ENCODE measurements around the gene NT5DC4.

Gene NT5DC4

DNA sequence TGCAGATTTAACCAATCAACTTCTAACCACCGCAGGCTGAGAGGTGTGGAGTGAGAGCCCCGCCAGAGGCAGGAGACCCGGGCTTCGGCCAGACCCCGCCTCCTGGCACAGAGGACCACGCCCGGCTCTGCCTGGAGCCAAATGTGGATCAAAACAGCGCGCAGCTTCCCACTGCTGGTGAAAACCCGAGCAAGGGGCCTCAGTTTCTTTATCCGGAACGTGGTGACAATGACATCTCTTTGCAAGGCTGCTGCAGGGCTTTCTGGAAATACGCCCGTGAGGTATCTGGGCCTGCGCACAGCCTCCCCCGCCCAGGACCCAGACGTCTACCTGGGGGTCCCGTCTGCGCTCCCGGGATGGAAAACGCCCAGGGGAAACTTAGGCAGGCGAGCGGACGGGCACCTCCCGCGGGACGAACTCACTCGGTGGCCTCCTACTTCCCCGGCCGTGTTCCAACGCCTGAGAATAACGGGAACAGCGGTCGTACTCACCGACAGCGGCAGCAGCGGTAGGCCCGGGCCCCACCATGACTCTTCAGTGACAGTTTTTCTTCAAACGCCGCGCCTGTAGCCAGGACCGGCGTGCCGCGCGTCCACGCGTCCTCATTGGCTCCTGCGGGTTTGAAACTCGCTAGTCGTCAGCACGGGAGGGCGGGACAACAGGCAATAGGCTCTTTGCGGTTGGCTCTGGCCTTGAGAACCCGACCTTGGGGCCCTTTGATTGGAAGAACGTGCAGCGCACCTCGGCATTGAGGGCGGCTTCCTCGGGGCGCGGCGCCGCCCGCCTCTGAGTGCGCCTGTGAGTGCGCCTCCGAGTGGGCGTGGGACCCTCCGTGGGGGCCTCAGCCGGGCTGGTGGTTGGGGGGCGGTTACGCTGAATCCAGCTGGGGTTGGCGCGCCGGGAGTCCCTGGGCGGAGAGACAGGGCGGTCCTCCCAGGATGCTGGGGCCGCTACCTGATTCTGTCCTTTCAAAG, 43.5 kb downstream of the NT5DC4 start, which contains the start of gene CKAP2L:
CKAP2L (minus strand) TSS at position 539 of the 974 bp plus-strand sequence; CDS start at position 528, 11 bp downstream.
- Histone ChIP-seq H3K27me3 (ENCODE audit: control insufficient read depth, insufficient read depth, low read length) (no peaks in the 10 kb centered on the region), H3K27ac (no peak within 1 kb of the TSS), H3K9ac (no peak within 1 kb of the TSS)

DNA sequence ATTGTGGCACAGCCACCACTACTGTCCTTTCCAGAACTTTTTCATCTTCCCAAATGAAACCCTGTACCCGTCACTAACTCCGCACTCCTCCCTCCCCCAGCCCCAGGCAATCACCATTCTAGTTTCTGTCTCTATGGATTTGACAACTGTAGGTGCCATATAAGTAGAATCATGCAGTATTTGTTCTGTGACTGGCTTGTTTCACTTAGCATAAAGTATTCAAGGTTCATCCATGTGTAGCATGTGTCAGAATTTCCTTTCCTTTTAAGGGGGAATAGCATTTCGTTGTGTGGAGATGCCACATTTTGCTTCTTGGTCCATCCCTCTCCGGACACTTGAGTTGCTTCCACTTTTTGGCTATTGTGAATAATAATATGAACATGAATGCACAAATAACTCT, 44.4 kb downstream of the NT5DC4 start:
- H3K4me1 ChIP-seq = no peaks in the 10 kb centered on the region
- TF ChIP-seq, protein P1, sequence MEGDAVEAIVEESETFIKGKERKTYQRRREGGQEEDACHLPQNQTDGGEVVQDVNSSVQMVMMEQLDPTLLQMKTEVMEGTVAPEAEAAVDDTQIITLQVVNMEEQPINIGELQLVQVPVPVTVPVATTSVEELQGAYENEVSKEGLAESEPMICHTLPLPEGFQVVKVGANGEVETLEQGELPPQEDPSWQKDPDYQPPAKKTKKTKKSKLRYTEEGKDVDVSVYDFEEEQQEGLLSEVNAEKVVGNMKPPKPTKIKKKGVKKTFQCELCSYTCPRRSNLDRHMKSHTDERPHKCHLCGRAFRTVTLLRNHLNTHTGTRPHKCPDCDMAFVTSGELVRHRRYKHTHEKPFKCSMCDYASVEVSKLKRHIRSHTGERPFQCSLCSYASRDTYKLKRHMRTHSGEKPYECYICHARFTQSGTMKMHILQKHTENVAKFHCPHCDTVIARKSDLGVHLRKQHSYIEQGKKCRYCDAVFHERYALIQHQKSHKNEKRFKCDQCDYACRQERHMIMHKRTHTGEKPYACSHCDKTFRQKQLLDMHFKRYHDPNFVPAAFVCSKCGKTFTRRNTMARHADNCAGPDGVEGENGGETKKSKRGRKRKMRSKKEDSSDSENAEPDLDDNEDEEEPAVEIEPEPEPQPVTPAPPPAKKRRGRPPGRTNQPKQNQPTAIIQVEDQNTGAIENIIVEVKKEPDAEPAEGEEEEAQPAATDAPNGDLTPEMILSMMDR (IDR thresholded peaks at IDR 0.05) = no peak
- peak overlapping the region; percentile 89 for H2AFZ ChIP-seq
- H3K36me3 ChIP-seq (ENCODE audit: control insufficient read depth, insufficient read depth, low read length) = no peaks in the 10 kb centered on the region
- H3K27ac ChIP-seq = no peak overlapping the region
- H3K9me3 ChIP-seq (ENCODE audit: control insufficient read depth, low read length) = no peaks in the 10 kb centered on the region
- H3K27me3 ChIP-seq (ENCODE audit: control insufficient read depth, insufficient read depth, low read length) = no peaks in the 10 kb centered on the region
- no peak overlapping the region for H3K9ac ChIP-seq
- H3K79me2 ChIP-seq = no peaks in the 10 kb centered on the region
- peak overlapping the region; percentile 79 for H3K4me2 ChIP-seq (ENCODE audit: low read length)
- H3K4me3 ChIP-seq (ENCODE audit: low read depth, low read length) = peak overlapping the region; percentile 77

More for the DNA sequence above, 43.5 kb downstream of the NT5DC4 start, which contains the start of gene CKAP2L:
- Histone ChIP-seq H3K79me2 (no peaks in the 10 kb centered on the region), H2AFZ (peak within 1 kb of the TSS; percentile 89), H3K9me3 (ENCODE audit: control insufficient read depth, low read length) (no peaks in the 10 kb centered on the region), H3K4me3 (ENCODE audit: low read depth, low read length) (peak within 1 kb of the TSS; percentile 77), H3K4me2 (ENCODE audit: low read length) (peak within 1 kb of the TSS; percentile 79), H3K4me1 (no peaks in the 10 kb centered on the region), H3K36me3 (ENCODE audit: control insufficient read depth, insufficient read depth, low read length) (no peaks in the 10 kb centered on the region)
- TF ChIP-seq, protein P1 (IDR thresholded peaks at IDR 0.05) = no peak

DNA sequence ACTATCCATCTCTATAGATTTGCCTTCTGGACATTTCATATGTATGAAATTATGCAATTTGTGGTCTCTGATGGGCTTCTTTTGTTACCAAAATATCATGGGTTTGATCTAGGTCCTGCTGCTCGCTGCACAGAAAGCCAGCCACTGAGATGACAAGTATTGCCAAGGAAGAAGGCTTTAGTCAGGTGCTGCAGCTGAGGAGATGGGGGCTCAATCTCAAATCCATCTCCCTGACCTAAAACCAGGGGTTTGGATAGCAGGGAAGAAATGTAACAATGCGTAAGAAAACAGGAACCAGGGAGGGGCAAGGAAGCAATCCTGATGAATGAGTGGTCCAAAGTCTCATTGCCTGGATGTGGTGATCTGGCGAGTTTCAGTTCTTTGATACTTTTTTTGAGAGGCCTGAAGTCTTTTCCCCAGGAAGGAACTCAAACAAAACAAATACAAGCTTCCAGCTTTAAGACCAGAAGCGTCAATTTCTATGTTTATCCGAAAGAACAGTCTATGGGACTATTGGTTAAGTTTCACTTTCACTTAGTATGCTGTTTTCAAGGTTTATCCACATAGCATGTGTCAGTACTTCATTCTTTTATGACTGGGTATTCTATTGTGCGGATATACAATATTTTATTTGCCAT, 47.0 kb downstream of the NT5DC4 start:
- no peaks in the 10 kb centered on the region for H3K27me3 ChIP-seq (ENCODE audit: control insufficient read depth, insufficient read depth, low read length)
- no peaks in the 10 kb centered on the region for H3K36me3 ChIP-seq (ENCODE audit: control insufficient read depth, insufficient read depth, low read length)
- TF ChIP-seq, protein P1 (IDR thresholded peaks at IDR 0.05) = no peak
- no peak overlapping the region for H3K4me3 ChIP-seq (ENCODE audit: low read depth, low read length)
- no peaks in the 10 kb centered on the region for H3K9me3 ChIP-seq (ENCODE audit: control insufficient read depth, low read length)
- H3K27ac ChIP-seq = peak overlapping the region; percentile 37
- no peaks in the 10 kb centered on the region for H3K79me2 ChIP-seq
- H2AFZ ChIP-seq = peak overlapping the region; percentile 39
- H3K4me1 ChIP-seq = no peaks in the 10 kb centered on the region
- no peak overlapping the region for H3K9ac ChIP-seq
- H3K4me2 ChIP-seq (ENCODE audit: low read length) = no peak overlapping the region

DNA sequence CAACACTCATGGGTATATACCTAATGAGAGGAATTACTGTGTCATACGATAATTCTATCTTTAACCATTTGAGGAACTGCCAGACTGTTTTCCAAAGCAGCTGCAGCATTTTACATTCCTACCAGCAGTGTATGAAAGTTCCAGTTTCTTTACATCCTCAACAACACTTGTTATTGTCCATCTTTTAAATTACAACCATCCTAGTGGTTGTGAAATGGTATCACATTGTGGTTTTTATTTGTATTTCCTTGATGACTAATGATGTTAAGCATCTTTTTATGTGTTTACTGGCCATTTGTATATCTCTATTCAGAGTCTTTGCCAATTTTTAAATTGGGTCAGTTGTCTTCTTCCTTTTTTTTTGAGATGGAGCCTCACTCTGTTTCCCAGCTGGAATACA, 47.6 kb downstream of the NT5DC4 start:
- H3K4me2 ChIP-seq (ENCODE audit: low read length) = no peak overlapping the region
- no peaks in the 10 kb centered on the region for H3K79me2 ChIP-seq
- H3K9me3 ChIP-seq (ENCODE audit: control insufficient read depth, low read length) = no peaks in the 10 kb centered on the region
- H3K36me3 ChIP-seq (ENCODE audit: control insufficient read depth, insufficient read depth, low read length) = no peaks in the 10 kb centered on the region
- no peaks in the 10 kb centered on the region for H3K27me3 ChIP-seq (ENCODE audit: control insufficient read depth, insufficient read depth, low read length)
- no peaks in the 10 kb centered on the region for H3K4me1 ChIP-seq
- no peak overlapping the region for H3K27ac ChIP-seq
- no peak overlapping the region for H3K9ac ChIP-seq
- no peak overlapping the region for H2AFZ ChIP-seq
- H3K4me3 ChIP-seq (ENCODE audit: low read depth, low read length) = no peak overlapping the region
- TF ChIP-seq, protein P1 (IDR thresholded peaks at IDR 0.05) = no peak

All from parathyroid adenoma (tissue), 2 donors.